GM23248 (cell line): ENCODE measurements around the gene CNTN4.

Experiments
- EZH2 ChIP-seq: fragments of 200-600 bp; sonication (generic); IDR thresholded peaks from 2 replicates; pipeline ENCODE4 v1.6.1; 2018; ENCODE audit warnings: antibody characterized with exemption, mild to moderate bottlenecking; ENCODE audit not compliant: insufficient read depth, poor library complexity, severe bottlenecking
- EZH2phosphoT487 ChIP-seq: fragments of 200-600 bp; sonication (generic); IDR thresholded peaks from 2 replicates; pipeline ENCODE4 v1.6.1; 2018; ENCODE audit warnings: antibody characterized with exemption, moderate library complexity, mild to moderate bottlenecking, low read depth; ENCODE audit not compliant: insufficient read depth

- TF ChIP-seq EZH2 (no peak), EZH2phosphoT487 (no peak)
These were observed 271.7 kb downstream of the CNTN4 start for GRCh38 chr3:2370317-2370716.
